Superior temporal gyrus (tissue), 1 donor: ENCODE data around the gene CTSH.

ENCODE experiments used
- DNase-seq: peaks from one replicate; pipeline ENCODE4 v3.0.0-alpha.2; 2016; ENCODE audit errors: extremely low spot score

CTSH gene, protein sequence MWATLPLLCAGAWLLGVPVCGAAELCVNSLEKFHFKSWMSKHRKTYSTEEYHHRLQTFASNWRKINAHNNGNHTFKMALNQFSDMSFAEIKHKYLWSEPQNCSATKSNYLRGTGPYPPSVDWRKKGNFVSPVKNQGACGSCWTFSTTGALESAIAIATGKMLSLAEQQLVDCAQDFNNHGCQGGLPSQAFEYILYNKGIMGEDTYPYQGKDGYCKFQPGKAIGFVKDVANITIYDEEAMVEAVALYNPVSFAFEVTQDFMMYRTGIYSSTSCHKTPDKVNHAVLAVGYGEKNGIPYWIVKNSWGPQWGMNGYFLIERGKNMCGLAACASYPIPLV

DNA sequence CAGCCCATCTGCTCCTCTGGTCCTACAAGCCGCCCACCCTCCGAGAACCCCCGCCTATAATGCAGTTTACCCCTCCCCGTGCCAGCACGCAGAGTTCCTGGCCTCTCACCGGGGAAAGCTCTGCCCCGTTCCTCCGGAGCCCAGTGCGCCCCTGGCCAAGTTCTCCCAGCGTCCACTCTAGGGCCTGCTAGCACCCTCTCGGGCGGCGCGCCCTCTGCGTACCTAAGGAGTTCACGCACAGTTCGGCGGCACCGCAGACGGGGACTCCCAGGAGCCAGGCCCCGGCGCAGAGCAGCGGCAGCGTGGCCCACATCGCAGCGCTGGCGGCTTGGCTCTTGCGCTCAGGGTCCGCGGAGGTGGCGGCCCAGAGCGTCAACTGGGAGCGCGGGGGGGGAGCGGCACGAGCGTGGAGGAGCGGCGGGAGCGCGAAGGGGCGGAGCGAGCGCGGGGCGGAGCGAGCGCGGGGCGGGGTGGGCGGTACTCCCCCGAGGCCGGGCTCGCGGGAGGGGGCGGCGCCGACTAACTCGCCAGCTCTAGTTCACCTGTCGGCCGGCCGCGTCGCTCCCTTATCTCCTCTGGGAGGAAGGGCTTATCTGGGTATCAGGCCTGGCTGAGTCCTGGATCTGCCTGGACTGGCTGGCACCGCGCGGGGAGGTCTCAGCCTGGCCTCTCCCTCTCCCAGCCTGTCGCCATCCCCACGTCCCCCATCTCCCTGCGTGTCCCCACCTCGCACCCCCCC, at the start of gene CTSH:
Gene CTSH, minus strand, starts transcription at position 378 of the 739 bp plus-strand sequence. Its CDS starts 65 bp downstream, at position 313.
- DNase-seq: peak; percentile 42

DNA sequence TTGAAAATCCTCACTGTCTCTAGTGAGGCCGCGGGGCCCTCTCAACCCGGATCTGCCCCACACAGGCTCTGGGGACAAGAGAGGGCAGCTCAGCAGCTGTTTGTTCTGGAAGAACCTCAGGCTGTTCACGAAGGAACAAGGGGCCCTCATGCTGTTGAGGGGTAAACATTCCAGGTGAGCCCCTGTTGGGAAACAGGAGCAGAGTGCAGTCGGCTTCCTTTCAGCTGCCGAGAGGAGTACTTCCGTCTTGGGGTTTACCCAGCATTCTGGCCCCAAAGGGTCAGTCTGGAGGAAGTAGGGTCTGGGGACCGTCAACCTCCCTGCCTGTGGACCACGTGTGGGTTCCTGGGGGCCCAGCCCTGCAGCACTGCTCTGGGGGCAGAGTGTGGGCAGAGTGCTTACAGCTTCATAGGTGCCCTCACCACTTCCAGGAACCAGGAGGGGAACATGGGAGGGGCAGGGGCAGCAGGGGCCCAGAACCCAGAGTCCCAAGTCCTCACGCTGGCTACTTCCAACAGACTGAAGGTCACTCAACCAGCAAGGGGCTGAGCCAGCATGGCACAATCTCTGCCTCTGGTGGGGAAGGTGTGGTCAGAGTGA, 49.2 kb upstream of the CTSH start:
- no peak for DNase-seq

DNA sequence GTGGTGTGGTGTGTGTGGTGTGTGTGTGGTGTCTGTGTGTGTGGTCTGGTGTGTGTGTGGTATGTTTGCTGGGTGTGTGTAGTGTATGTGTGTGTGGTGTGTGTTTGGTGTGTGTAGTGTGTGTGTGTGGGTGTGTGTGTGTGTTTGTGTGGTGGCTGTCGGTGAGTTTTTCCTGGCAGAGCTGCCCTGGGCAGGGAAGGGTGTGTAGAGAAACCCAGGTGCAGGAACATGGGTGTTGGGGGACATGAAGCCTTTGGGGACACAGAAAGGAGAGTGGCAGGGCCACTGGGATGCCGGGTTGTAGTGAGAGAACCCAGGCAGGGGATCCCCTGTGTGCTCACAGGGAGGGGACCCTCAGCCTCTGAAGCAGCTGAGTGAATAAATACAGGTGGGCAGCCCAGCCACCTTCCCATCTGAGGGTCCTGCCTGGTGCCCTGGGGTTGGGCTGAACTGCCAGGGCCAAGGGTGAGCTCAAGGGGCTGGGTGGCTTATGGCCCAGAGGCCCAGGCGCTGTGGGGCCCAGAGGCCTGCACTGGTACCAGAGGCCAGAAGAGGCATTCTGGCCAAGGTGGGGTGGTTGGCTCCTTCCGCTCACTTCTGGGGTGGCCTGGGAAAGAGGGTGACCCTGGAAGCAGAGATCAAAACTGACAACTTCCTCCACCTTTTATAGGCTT, 48.5 kb upstream of the CTSH start:
- no peak for DNase-seq

DNA sequence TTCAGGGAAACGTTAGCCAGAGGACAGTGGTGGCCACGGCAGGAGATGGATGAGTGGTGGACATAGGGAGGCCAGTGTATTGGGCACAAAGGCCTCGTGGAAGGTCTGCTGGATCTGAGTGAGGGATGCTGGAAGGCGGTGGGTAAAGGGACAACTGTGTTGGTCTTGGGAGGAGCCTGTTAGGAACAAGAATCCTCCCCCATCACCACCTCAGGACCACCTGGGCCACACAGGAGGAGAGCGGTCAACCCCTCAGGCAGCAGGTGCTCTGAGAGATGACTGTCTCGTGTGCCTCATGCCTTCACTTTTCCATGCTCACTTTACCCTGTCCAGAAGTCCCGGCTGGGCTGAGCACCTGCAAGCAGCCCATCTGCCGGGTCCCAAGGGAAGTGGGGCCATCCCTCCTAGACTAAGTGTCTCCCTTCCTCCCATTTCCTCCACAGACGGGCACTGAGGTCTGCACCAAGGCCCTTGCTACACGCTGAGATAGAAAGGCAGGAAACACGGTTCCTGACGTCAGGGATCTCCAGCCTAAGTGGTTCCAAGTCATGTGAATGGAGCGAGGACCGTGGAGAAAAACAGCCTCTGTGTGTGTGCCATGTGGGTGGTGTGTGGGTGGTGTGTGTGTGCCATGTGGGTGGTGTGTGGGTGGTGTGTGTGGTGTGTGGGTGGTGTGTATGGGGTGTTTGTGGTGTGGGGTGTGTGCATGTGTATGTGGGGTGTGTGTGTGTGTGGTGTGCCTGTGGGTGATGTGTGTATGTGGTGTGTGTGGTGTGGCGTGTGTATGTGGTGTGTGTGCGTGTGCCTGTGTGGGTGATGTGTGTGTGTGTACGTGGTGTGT, 47.8 kb upstream of the CTSH start:
- DNase-seq: no peak

DNA sequence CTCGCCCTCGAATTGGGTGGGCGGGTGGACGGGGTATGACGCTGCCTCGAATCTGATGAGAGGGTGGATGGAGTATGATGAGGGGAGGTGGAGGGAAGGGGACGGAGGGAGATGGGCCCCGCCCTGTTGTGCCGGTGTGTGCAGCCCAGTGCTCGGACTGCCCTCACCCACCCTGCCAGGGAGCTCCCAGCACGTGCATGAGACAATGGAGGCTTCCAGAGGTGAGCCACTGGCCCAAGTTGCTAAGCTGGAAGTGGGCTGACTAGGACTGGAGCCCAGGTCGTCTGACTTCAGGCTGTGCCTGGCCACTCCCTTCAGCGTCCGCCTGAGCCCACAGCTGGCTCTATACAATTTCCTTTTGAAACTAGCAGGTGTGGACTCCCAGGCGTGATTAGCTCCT, 47.0 kb upstream of the CTSH start:
- DNase-seq: no peak

DNA sequence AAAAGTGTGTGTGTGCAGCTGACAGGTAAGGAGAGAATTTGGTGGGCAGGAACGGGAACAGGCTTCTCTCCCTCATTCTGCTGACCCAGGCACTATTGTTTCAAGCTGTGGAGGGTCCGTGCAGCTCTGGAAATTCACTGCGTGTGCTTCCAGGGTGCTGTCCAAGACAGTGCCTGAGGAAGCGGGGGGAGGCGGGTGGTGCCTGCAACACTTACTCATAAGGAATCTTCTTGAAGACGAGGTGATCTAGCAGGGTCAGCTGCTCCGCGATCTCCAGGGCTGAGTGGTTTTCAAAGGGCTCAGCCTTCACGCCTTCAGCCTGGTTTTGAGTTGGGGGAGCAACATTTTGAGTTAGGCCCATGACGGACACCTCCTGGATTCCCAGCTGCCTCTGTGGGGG, 46.6 kb upstream of the CTSH start:
- DNase-seq: no peak

DNA sequence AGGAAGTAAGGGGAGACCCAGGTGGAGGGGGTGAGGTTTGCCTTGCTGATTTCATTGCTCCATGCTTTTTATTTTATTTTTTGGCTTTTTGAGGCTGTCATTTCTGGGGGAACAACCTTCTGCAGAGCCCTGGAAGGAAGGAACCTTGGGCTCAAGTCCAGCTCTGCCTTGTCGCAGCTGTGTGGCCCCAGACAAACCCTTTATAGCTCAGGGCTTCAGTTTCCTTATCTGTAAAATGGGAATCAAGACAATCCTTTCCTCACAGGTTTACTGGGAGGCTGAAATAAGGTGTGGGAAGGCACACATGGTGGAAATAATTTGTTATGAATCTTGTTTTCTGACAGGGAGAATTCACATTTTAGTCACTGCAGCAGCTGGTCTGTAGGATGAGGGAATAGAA, 45.4 kb upstream of the CTSH start:
- no peak for DNase-seq

DNA sequence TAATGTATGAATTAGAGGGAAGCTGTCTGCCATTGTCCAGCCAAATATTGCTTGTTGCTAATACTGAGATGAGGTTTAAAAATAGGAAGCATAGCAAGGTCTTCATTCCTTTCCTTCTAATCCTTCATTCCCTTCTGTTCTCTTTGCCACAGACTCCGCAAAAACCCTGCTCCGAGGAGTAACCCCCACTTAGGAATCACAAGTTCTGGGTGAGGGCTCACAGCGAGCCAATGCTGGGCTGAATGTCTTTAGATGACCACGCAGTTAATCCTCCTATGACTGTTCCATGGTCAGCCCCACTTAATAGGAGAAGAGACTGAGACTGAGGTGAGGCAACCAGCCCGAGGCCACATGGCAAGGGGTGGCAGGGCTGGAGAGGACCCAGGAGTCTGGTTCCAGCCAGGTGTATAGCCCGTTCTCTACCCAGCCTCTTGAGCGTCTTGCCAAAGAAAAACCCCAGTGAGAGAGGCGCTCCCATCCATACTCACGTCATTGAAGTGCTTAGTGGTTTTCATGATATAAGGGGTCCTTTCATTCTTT, 44.9 kb upstream of the CTSH start:
- DNase-seq: no peak

DNA sequence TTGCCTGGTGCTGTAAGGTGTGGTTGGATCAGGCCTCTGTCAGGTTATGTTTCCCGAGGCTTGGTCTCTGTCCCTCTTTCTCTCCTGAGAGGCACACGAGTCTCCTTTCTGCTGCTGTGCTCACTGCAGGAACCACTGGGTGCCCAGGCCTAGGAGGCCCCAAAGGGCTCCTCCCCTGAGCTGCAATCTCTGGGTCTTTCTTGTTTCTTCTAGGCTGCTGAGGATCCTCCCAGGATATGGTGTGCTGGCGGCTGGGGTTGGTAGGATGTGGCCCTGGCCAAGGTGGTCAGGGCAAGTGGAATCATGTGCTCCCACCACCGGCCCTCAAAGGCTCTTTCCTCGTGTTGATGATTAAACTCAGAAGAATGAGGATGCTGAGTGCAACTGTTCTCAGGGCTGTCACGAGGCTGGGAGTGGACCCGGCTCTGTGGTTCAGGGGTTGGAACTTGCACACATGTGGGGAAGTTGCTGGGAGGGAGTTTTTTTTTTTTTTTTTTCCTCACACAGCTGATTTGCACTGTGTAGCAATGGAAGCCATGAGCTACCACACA, 43.6 kb upstream of the CTSH start:
- DNase-seq: peak; percentile 28

DNA sequence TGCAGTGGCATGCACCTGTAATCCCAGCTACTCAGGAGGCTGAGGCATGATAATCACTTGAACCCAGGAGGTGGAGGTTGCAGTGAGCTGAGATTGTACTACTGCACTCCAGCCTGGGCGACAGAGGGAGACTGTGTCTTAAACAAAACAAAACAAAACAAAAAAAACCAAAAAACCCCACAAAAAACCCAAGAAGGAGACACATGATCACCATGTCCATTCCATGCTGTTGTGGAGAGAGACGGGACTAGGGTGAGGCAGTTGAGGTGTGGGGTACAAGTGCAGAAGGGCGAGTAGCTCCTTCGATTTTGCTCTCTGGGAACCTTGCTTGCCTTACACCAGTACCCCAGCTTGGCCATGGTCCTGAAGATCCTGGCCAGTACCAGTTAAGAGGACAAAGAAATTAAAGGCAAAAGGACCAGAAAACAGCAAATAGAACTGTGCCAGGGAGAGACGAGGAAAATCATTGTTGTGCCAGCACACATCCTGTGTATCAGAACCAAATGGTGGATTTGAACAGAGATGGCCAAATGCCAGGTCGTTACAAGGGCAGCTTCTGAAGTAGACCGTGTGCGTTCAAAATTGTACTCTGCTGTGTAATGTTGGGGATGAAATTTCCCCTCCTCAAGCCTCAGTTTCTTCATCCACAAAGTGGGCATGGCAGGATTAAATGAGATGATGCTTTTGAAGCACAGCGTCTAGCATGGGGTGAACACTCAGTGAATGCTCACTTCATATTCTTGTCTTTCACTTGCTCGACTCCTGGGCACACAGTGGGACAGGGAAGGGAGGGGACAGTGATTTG, 42.9 kb upstream of the CTSH start:
- no peak for DNase-seq

DNA sequence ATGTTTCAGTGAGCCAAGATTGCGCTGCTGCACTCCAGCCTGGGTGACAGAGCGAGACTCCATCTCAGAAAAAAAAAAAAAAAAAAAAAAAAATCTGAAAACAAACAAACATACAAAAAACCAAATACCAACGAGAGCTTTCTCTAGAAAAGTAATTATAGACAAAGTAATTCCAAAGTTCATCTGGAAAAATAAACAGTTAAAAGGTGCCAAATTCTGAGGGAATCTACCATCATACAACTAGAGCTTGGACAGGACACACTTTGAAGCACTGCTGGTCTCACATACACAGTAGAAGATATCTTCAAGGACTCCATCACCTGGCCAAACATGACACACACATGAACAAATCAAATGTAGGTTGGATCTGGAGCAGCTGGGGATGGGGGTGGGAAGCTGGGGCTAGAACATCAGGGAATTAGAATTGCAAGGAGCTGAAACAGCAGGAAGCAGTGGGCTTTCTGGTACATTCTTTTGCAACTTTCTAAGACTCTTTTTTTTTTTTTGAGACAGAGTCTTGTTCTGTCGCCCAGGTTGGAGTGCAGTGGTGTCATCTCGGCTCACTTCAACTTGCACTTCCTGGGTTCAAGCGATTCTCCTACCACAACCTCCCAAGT, 41.1 kb upstream of the CTSH start:
- no peak for DNase-seq

DNA sequence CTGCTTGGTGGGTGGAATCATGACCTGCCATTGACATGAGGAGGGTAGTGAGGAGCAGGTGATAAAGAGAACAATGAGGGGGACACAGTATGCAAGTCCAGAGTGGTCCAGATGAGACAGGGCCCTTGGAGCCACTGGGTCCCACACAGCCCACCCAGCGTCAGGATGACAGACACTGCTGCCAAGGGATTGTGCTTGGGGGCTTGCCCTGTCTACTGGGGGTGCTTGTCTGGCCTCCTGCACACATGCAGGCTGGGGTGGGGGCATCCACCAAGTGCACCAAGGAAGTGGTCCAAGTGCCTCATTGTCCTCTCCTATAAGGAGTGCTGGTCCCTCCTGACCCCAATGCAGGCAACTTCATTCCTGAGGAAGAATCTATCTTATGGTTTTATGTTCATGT, 39.2 kb upstream of the CTSH start:
- no peak for DNase-seq

DNA sequence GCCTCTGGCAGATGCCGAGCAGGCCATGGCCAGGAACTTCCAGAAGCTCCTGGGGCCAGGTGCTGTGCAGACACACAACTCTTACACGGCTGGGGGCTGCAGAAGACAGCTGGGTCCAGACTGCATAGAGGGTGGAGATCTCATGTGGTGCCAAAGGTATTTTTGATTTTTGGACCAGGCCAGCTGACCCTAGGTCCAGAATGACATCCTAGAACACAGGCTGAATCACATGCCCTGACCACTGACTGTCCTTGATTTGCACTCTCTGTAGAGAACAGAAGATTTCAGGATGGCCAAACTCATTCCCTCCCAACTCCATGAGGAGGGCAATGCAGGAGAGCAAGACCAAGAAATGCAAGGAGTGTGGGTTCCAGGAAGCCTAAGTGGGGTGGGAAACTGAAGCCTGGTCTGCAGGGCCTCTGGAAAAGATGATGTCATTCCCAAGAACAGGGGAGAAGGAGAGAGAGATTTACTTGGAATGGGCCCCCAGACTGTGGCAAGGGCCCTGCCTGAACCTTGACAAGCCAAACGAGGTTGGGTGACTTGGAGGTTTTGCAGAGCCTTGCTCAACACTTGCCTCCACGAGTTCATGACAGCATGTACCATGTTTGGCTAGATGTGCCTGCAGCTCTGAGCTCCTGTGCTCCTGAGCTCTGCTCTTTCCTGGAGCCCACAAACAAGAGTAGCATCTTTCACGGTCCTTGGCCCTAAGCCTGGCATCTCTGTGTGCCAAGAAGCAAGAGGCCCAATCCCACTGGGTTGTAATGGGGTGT, 38.5 kb upstream of the CTSH start:
- DNase-seq: no peak

DNA sequence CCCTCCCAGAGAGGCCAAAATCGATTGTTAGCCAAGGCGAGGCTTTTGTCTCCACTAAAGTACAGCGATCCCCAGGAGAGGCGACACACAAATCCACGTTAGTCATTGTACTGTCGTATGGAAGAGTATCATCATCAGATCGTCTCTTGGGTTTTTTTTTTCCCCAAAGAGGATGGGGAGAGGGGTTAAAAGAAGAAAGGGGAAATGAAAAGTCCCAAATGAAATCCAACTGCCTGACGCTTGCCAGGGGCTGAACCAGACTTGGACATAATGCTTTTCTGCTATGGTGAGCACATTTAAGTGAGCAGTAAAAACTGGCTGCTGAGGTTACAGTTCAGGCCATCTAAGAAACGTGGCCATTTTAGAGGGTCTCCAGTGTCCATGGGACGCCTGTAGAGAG, 37.9 kb upstream of the CTSH start:
- DNase-seq: no peak

DNA sequence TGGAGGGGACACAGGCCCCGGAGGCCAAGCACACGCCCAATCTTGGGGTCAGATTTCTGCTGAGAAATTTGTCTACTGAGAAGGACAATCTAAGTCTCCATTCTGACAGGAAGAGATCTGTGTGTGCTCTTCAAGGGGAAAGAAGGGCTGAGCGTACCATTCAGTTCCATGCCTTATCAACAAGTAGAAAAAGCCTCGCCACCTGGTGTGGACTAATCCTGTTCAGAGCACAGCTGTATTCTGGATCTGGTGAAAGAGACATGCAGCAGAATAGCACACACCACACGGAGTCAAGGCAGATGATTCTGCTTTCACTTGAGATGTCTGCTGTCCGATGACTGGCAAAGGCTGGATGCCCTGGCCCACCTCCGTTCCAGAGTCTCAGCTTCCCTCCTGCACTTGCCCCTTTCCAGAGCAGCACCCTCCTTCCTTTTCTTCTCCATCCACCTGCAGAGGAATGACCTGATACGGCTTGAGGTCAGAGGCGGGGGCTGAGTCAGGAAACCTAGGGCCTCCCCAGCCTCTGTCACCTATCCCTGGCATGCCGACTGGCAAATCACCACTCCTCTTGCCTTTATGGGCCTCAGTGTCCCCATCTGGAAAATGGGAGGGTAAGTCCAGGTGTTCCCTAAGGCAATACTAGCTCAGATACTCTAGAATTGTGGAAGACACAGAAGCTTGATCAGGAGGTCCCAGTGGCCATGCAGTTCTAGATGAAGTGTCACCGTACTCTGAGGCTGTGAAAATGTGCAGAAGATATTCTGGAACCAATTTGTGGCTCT, 36.9 kb upstream of the CTSH start:
- DNase-seq: no peak

DNA sequence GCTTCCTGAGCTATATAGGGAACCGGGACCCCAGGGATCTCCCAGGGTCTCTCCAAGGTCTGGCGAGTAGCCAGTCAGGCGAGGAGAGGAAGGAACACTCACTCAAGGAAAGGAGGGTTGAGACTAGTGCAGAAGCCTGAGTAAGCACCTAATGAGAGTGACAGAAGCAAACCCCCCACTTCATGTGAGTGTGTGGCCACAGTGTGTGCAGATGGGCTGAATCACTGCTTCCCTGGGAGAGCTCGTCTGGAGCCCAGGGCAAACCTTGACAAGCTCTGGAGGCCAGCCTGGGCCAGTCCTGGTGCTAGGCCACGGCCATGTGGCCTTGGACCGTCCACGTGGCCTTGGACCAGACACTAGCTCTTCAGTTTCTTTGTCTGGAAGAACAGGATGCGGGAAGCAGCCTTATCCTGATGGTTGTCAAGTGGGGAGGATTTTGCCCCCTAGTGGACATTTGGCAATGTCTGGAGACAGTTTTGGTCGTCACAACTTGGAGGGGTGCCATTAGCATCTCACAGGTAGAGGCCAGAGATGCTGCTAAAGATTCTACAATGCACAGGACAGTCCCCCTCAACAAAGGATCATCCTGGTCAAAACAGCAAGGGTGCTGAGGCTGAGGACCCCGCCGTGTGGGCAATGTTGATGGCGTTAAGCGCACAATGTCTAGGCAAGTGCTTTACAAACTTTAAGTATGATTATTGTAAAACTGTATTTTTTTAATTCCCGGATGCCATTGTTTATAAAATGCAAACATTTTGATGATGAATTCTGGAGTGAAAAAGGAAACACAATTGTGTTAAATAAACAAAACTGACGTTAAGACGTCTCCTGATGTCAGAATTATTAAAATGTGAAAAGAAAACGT, 34.8 kb upstream of the CTSH start:
- peak; percentile 81 for DNase-seq

DNA sequence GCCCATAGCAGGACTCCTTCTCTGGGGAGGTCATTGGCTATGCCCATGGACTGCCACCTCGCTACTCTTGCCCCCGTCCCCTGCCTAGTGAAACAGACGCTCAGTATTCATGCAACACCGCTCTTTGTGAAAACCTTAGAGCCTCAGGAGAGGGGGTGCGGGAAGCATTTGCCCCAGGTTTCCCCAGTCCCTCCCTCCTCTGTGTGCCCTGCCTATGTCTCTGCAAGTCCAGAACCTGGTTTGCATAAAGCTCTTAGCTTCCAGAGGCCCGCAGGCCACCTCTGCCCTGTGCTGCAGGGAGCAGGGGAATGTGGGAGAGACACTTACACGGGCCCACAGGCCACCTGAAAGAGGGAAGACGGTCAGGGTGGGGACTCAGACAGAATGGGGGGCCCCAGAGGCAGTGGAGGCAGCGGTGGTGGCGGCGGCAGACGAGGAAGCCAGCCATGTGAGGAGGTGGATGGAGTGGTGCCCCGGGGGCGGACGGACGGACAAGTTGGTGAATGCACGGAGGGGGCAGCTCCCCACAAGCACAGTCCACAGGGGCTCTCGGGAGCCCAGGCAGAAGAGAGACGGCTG, 33.8 kb upstream of the CTSH start:
- no peak for DNase-seq
